Measurements from ENCODE around the gene CFAP65.

DNA sequence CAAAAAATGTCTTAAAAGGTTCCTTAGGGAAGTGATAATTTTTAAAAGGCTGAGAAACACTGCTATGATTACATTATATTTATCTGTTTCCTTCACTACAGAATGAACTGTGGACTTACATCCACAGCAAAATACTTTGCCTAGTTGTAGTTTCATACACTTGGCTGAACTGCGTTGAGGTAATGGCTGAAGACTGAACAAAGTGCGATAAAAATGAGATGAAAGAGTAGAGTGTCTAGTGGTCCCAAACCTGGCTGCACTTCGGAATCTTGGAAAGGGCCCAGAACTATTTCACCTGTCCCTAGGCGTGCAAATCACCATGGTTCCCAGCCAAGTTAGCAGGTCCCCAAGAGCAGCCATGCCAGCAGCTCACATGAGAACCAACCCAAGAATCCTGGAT lies 37.6 kb upstream of the CFAP65 start:
- TF ChIP-seq, protein P1, sequence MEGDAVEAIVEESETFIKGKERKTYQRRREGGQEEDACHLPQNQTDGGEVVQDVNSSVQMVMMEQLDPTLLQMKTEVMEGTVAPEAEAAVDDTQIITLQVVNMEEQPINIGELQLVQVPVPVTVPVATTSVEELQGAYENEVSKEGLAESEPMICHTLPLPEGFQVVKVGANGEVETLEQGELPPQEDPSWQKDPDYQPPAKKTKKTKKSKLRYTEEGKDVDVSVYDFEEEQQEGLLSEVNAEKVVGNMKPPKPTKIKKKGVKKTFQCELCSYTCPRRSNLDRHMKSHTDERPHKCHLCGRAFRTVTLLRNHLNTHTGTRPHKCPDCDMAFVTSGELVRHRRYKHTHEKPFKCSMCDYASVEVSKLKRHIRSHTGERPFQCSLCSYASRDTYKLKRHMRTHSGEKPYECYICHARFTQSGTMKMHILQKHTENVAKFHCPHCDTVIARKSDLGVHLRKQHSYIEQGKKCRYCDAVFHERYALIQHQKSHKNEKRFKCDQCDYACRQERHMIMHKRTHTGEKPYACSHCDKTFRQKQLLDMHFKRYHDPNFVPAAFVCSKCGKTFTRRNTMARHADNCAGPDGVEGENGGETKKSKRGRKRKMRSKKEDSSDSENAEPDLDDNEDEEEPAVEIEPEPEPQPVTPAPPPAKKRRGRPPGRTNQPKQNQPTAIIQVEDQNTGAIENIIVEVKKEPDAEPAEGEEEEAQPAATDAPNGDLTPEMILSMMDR (IDR thresholded peaks at IDR 0.05): no peak
- TF ChIP-seq POLR2A (IDR thresholded peaks at IDR 0.05): no peak

Measured in right lobe of liver (tissue), 4 donors.